H1 (cell line): ENCODE data around the gene SPSB1. TPM values are rescaled to one million over a fixed set of nuclear protein-coding genes. Genes with fewer than 3 reads are reported as not detected.

ENCODE experiments used
- CTCF ChIA-PET: fragments of 300-600 bp; sonication (Branson Sonifier 250); formaldehyde crosslinking; loops from one replicate; lab custom pipeline; 2021; ENCODE audit not compliant: partially characterized antibody; lab: Charles Lee
- POLR2A ChIA-PET: fragments of 300-600 bp; sonication (Branson Sonifier 250); formaldehyde crosslinking; loops from one replicate; lab custom pipeline; 2021; ENCODE audit warnings: inconsistent platforms; ENCODE audit not compliant: partially characterized antibody; lab: Charles Lee
- DNase-seq, 2 experiments: peaks; one replicate each; pipeline versions ENCODE4 v3.0.0 to v3.0.0-alpha.2; 2010 to 2022; ENCODE audit warnings: low spot score in 2 of 2, low read depth in 1 of 2, mixed read lengths in 1 of 2
- FAIRE-seq: peaks from 2 replicates; lab custom pipeline; 2011; peaks lifted over from hg19 to GRCh38; lab: Jason Lieb, UNC
- H2AFZ ChIP-seq: 2 replicates; pipeline ENCODE4 v1.8.1; 2012; ENCODE audit warnings: low read length, inconsistent platforms
- H2AK5ac ChIP-seq: 2 replicates; pipeline ENCODE4 v1.6.1; 2013; ENCODE audit warnings: low read depth, low read length
- H2BK120ac ChIP-seq: replicated peaks from 2 replicates; pipeline ENCODE3; 2013; ENCODE audit warnings: low read depth, low read length, inconsistent platforms
- H2BK12ac ChIP-seq: 2 replicates; pipeline ENCODE4 v1.6.1; 2013; ENCODE audit warnings: low read depth, low read length
- H2BK15ac ChIP-seq: 2 replicates; pipeline ENCODE4 v1.6.1; 2013; ENCODE audit warnings: low read length
- H2BK20ac ChIP-seq: 2 replicates; pipeline ENCODE4 v1.6.1; 2013; ENCODE audit warnings: low read length
- H2BK5ac ChIP-seq: 2 replicates; pipeline ENCODE4 v1.6.1; 2013; ENCODE audit warnings: low read depth, low read length
- H3K14ac ChIP-seq: 2 replicates; pipeline ENCODE4 v1.6.1; 2013; ENCODE audit warnings: inconsistent platforms; ENCODE audit not compliant: insufficient read length
- H3K18ac ChIP-seq: 2 replicates; pipeline ENCODE4 v1.6.1; 2013; ENCODE audit warnings: low read length; ENCODE audit errors: extremely low read depth
- H3K23ac ChIP-seq: 2 replicates; pipeline ENCODE4 v1.6.1; 2013; ENCODE audit warnings: inconsistent platforms; ENCODE audit not compliant: insufficient read length
- H3K23me2 ChIP-seq: 2 replicates; pipeline ENCODE4 v1.6.1; 2013; ENCODE audit warnings: low read depth, low read length
- H3K27ac ChIP-seq: 2 replicates; pipeline ENCODE4 v1.6.1; 2011; ENCODE audit warnings: low read depth, low read length, inconsistent platforms
- H3K27me3 ChIP-seq, 4 experiments: replicated peaks in 1 of 4; 1 replicate in 1 of 4; 2 replicates in 3 of 4; pipeline versions ENCODE4 v1.6.1 to v1.8.1; 2011 to 2013; ENCODE audit warnings: low read length in 3 of 4, mild to moderate bottlenecking in 3 of 4, inconsistent platforms in 2 of 4, mixed read lengths in 2 of 4, moderate library complexity in 1 of 4; ENCODE audit not compliant: control insufficient read depth in 3 of 4, insufficient read depth in 3 of 4; ENCODE audit errors: extremely low read depth in 1 of 4
- H3K36me3 ChIP-seq, 4 experiments: 2 replicates each; pipeline versions ENCODE4 v1.6.1 to v1.8.1; 2011 to 2013; ENCODE audit warnings: mild to moderate bottlenecking in 4 of 4, low read length in 3 of 4, moderate library complexity in 2 of 4, control low read depth in 1 of 4, inconsistent platforms in 1 of 4; ENCODE audit not compliant: insufficient read depth in 4 of 4, control insufficient read depth in 2 of 4
- H3K4ac ChIP-seq: replicated peaks from 2 replicates; pipeline ENCODE3; 2013; ENCODE audit warnings: low read length, low read depth, mixed read lengths, inconsistent platforms; ENCODE audit not compliant: insufficient read length
- H3K4me1 ChIP-seq, 4 experiments: replicated peaks in 1 of 4; 1 replicate in 1 of 4; 2 replicates in 3 of 4; pipeline versions ENCODE4 v1.6.1 to v1.8.1; 2011 to 2013; ENCODE audit warnings: low read length in 3 of 4, inconsistent platforms in 2 of 4, mixed read lengths in 1 of 4; ENCODE audit not compliant: insufficient read depth in 4 of 4, control insufficient read depth in 3 of 4
- H3K4me2 ChIP-seq, 2 experiments: 2 replicates each; pipeline versions ENCODE4 v1.6.1 to v1.8.1; 2011 to 2013; ENCODE audit warnings: low read depth in 2 of 2, low read length in 2 of 2, control low read depth in 1 of 2, inconsistent platforms in 1 of 2, mild to moderate bottlenecking in 1 of 2; ENCODE audit not compliant: insufficient read depth in 1 of 2
- H3K4me3 ChIP-seq, 4 experiments: fragments of 200-600, 300-600 bp in 1 of 4; sonication (generic), shearing (Covaris generic), sonication (Bioruptor Twin) in 1 of 4; 2 replicates each; pipeline versions ENCODE4 v1.5.1 to v1.8.1; 2011 to 2016; ENCODE audit warnings: low read length in 4 of 4, low read depth in 3 of 4, control low read depth in 2 of 4, inconsistent platforms in 2 of 4, mild to moderate bottlenecking in 2 of 4, mixed read lengths in 1 of 4, moderate library complexity in 1 of 4; ENCODE audit not compliant: insufficient read depth in 2 of 4; ENCODE audit errors: extremely low read depth in 1 of 4
- H3K56ac ChIP-seq: replicated peaks from 2 replicates; pipeline ENCODE3; 2013; ENCODE audit warnings: low read depth, mild to moderate bottlenecking, mixed read lengths, low read length, inconsistent platforms; ENCODE audit not compliant: insufficient read length
- H3K79me1 ChIP-seq: 2 replicates; pipeline ENCODE4 v1.6.1; 2013; ENCODE audit warnings: low read depth, low read length, control low read depth
- H3K79me2 ChIP-seq, 2 experiments: 2 replicates each; pipeline versions ENCODE4 v1.6.1 to v1.8.1; 2012 to 2013; ENCODE audit warnings: low read length in 2 of 2, mild to moderate bottlenecking in 2 of 2, inconsistent platforms in 1 of 2; ENCODE audit not compliant: insufficient read depth in 2 of 2, control insufficient read depth in 1 of 2
- H3K9ac ChIP-seq, 4 experiments: replicated peaks in 1 of 4; 1 replicate in 1 of 4; 2 replicates in 3 of 4; pipeline versions ENCODE4 v1.6.1 to v1.8.1; 2011 to 2013; ENCODE audit warnings: low read depth in 3 of 4, low read length in 3 of 4, control low read depth in 2 of 4, mild to moderate bottlenecking in 2 of 4, moderate library complexity in 2 of 4, inconsistent platforms in 1 of 4; ENCODE audit errors: extremely low read depth in 1 of 4
- H3K9me3 ChIP-seq, 2 experiments: 2 replicates each; pipeline versions ENCODE4 v1.6.1 to v1.8.1; 2012 to 2013; ENCODE audit warnings: mild to moderate bottlenecking in 2 of 2, moderate library complexity in 2 of 2, control low read depth in 1 of 2, inconsistent platforms in 1 of 2, low read depth in 1 of 2, low read length in 1 of 2, mixed read lengths in 1 of 2; ENCODE audit not compliant: insufficient read depth in 2 of 2
- H4K20me1 ChIP-seq, 2 experiments: replicated peaks in 1 of 2; 2 replicates each; pipeline versions ENCODE3 to v1.8.1; 2011 to 2013; ENCODE audit warnings: inconsistent platforms in 2 of 2, low read length in 2 of 2, mild to moderate bottlenecking in 1 of 2; ENCODE audit not compliant: insufficient read depth in 2 of 2, control insufficient read depth in 1 of 2
- H4K5ac ChIP-seq: 2 replicates; pipeline ENCODE4 v1.6.1; 2013; ENCODE audit warnings: low read length, low read depth, mixed read lengths, inconsistent platforms; ENCODE audit not compliant: insufficient read length
- H4K8ac ChIP-seq: 2 replicates; pipeline ENCODE4 v1.8.0; 2013; ENCODE audit warnings: mild to moderate bottlenecking, moderate library complexity, low read length, inconsistent platforms; ENCODE audit not compliant: insufficient read depth; ENCODE audit errors: extremely low read depth
- H4K91ac ChIP-seq: replicated peaks from 2 replicates; pipeline ENCODE3; 2013; ENCODE audit warnings: low read length, mixed read lengths, inconsistent platforms; ENCODE audit not compliant: insufficient read length
- ASH2L ChIP-seq: fragments of 200-600, 300-600 bp; sonication (generic); IDR thresholded peaks from one replicate; pipeline ENCODE4 v1.7.1; 2017; ENCODE audit warnings: low read length
- EGR1 ChIP-seq: IDR thresholded peaks from 2 replicates; pipeline ENCODE4 v1.6.1; 2011; ENCODE audit warnings: low read depth, low read length, borderline replicate concordance
- PHF8 ChIP-seq: fragments of 200-600 bp; sonication (generic); conservative IDR thresholded peaks from 2 replicates; pipeline ENCODE4 v1.7.1; 2012; ENCODE audit warnings: low read depth, mild to moderate bottlenecking, inconsistent platforms, low read length, moderate library complexity
- SUZ12 ChIP-seq: fragments of 200-600 bp; sonication (generic); IDR thresholded peaks from 2 replicates; pipeline ENCODE4 v1.6.1; 2012; ENCODE audit warnings: mild to moderate bottlenecking, inconsistent platforms, low read length, moderate library complexity, mixed read lengths
- TAF7 ChIP-seq: optimal IDR thresholded peaks from 2 replicates; pipeline ENCODE3; 2011; ENCODE audit warnings: low read depth, mild to moderate bottlenecking, inconsistent platforms, low read length, moderate library complexity, borderline replicate concordance
- WGBS, 2 experiments: shearing (Covaris generic) in 1 of 2; methylation state at CpG; one replicate each; pipeline versions ENCODE4 v1.1.6 to v1.1.7; 2013 to 2015; ENCODE audit warnings: low lambda C conversion rate in 2 of 2, mixed read lengths in 2 of 2, inconsistent platforms in 1 of 2, low coverage in 1 of 2, missing lambda C conversion rate in 1 of 2; ENCODE audit not compliant: insufficient replicate concordance in 2 of 2, insufficient coverage in 1 of 2, insufficient read length in 1 of 2; ENCODE audit errors: extremely low coverage in 1 of 2, missing lambda C conversion rate in 1 of 2; 5-methylcytosine and 5-hydroxymethylcytosine counted together
- polyA plus RNA-seq, 7 experiments: library from polyadenylated mRNA; depleted of rRNA in 3 of 7; stranded (reverse) in 5 of 7; unstranded in 2 of 7; fragments of >200 nt in 5 of 7; fragments of 200-250 nt in 2 of 7; gene quantifications; 1 replicate in 5 of 7; 2 replicates in 1 of 7; 4 replicates in 1 of 7; pipeline versions ENCODE4 v1.2.1 to v1.2.3, GENCODE V29; 2011 to 2013; ENCODE audit warnings: missing spikeins in 2 of 7, mixed read lengths in 2 of 7
- total RNA-seq: library from RNA; stranded (reverse); fragmentation: NEBNext Ultra II Directional; extraction: Animal tissue kit (Norgen Biotek cat#: 25700); gene quantifications from 2 replicates; pipeline ENCODE4 v1.2.1, GENCODE V29; 2021

SPSB1 gene
- total and polyA plus RNA-seq, 2 of the 8 experiments (the other 6 are each of a cell fraction or from before 2014, with no cell fraction given) = 5.3 to 6.4 TPM

DNA sequence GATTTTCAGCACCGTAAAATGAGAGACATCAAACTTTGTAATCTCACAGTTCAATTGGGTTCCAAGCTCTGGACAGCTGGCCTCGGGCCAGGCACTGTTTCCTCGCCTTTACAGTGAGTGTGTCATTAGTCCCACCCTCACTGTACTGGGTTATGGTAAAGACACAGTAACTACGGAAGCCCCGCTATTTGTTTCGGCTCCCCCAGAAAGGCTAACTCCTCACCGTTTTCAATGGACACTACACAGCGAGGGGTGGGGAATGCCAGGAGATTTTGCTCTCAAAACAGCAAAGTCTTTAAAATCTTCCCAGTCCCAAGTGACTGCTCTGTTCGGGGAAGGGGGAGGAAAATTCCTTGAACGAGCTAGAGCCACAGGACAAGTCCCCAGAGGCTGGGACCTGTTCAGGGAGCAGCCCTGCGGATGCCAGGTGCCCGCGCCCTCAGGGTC lies 757 bp upstream of the SPSB1 start:
- Histone ChIP-seq H3K23ac (no peak overlapping the region), H3K4me3 (peak overlapping the region; percentile 55 to 80 (median 60)), H2BK120ac (no peak overlapping the region), H3K23me2 (peaks cover 11% of the 10 kb centered on the region), H2BK5ac (no peak overlapping the region), H3K4ac (no peak overlapping the region), H4K20me1 (peaks cover 0 to 19% of the 10 kb centered on the region in 2 experiments), H3K9ac (no peak overlapping the region), H3K36me3 (no peaks in the 10 kb centered on the region), H3K4me1 (peaks cover 0 to 10% (median 5%) of the 10 kb centered on the region in 4 experiments; a peak in 4 of 7 replicates), H3K4me2 (peak overlapping the region; percentile 71 to 91), H4K5ac (no peak overlapping the region), H4K91ac (no peak overlapping the region), H3K27ac (no peak overlapping the region), H3K56ac (no peak overlapping the region), H2AFZ (peak overlapping the region; percentile 15; the same call in 1 of the 2 replicates), H4K8ac (peak overlapping the region; percentile 57; the same call in 1 of the 2 replicates), H3K27me3 (peaks cover 0 to 21% (median 16%) of the 10 kb centered on the region in 4 experiments; a peak in 6 of 7 replicates), H3K14ac (no peak overlapping the region), H3K18ac (peak overlapping the region; percentile 6), H3K9me3 (peaks cover 6 to 7% of the 10 kb centered on the region in 2 experiments; a peak in 3 of 4 replicates), H2AK5ac (no peak overlapping the region), H3K79me1 (peaks cover 8% of the 10 kb centered on the region; the same call in 1 of the 2 replicates), H3K79me2 (no peaks in the 10 kb centered on the region; a peak in 2 of 4 replicates), H2BK12ac (0 out of 2 replicates have a peak overlapping the region, but pooled peaks have one; percentile 27), H2BK20ac (no peak overlapping the region; the same call in 1 of the 2 replicates), H2BK15ac (0 out of 2 replicates have a peak overlapping the region, but pooled peaks have one; percentile 29)
- TF ChIP-seq EGR1 (no peak), SUZ12 (no peak), TAF7 (peak; percentile 23), PHF8 (no peak), ASH2L (peak; percentile 21)
- FAIRE-seq (no peak), DNase-seq (no peak)
- 42% methylated on average over 13 of the region's 13 CpGs; no CpG with 5 or more reads in 1 of the 2 experiments for WGBS, 2 experiments
- ChIA-PET CTCF (interaction anchor here (0.6 to 6.2 kb wide), 14 partner anchors 8 to 396 kb away, joined by 3 to 98 read pairs (median 3); no protein-coding TSS in a partner anchor), POLR2A (interaction anchor here (0.9 to 1.3 kb wide), 3 partner anchors 10 to 96 kb away, joined by 3 to 4 read pairs (median 3); no protein-coding TSS in a partner anchor)
